CD1c-positive myeloid dendritic cell (primary cell): ENCODE measurements around the gene HSD3B2.

Experiments used
- DNase-seq: peaks from one replicate; pipeline ENCODE4 v3.0.0-alpha.2; 2016; ENCODE audit errors: extremely low spot score

HSD3B2 gene

DNA sequence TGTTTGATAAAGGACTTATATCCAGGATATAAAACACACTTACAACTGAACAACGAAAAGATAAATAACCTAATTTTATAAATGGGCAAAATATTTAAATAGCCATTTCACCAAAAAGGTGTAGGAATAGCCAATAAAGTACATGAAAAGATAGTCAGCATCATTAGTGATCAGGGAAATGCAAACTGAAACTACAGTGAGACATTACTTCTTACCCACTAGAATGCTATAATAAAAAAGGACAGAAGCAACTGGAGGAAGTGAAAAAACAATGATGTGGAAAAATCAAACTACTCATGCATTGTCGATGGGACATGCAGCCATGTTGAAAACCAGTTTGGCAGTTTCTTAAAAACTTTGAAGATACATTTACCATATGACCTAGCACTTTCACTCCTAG lies 48.6 kb downstream of the HSD3B2 start:
- no peak for DNase-seq

DNA sequence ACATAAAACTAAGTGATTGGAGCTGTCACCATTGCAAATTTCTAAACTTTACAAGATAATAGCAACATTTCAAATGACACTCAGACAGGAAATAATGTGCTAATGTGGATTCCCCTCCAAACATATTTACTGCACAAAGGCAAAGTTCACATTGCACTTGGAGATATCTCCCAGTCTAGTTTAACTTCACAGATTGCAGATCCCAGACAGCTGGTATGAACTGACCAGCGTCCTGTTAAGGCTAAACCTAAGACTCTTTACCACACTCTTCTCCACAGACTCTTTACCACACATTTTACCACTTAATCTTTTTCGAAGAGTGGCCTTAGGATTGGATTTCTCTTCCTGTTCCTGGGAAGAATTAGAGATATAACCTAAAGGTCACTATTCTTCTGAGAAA lies 51.5 kb downstream of the HSD3B2 start:
- DNase-seq, result no peak

DNA sequence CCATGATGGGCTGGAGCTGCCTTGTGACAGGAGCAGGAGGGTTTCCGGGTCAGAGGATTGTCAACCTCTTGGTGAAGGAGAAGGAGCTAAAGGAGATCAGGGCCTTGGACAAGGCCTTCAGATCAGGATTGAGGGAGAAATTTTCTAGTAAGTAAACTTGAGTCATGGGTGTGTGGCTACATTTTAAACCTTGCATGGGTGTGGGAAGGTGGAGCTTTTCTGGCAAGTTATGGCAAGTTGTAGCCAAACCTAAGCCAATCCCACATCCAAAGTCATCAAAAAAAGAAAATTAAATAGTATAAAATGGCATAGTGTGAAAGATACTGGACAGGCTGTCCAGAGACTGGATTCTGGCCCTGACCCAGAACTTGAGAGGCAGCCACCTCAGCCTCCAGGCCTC lies 52.3 kb downstream of the HSD3B2 start:
- no peak for DNase-seq

DNA sequence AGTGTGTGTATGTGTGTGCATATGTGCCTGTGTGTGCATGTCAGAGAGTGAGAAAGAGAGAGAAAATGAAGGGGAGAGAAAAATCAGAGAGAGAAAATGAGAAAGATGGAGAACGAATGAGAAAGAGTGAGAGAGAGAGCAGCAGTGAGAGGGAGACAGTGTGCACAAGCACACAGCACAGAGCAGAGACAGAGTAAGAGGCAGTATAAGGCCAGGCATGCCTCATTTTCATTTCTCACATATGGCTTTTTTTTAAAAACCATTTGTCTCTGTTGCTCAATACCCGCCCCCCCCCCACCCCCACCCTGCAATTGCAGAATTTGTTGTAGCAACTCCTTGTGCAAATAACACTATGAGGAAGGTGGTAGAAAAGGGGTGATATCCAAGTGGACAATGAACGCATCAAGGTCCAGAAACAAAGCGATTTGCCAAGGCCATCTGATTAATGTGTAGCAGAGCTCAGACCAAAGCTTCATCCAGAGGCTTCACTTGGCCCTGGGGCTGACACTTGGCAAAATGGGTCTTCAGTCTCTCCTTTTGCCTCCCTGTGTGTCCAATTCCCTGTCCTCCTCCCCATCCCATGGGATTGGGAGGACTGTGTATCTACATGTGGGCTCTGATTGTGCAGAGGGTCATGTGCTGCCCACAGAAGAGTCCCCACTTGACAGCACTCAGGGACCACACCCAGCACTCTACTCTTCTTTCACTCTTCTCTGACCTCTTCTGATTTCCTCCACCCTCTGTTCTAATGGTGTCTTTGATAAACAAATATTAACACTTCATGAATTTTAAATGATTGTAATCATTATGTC lies 53.1 kb downstream of the HSD3B2 start:
- no peak for DNase-seq

DNA sequence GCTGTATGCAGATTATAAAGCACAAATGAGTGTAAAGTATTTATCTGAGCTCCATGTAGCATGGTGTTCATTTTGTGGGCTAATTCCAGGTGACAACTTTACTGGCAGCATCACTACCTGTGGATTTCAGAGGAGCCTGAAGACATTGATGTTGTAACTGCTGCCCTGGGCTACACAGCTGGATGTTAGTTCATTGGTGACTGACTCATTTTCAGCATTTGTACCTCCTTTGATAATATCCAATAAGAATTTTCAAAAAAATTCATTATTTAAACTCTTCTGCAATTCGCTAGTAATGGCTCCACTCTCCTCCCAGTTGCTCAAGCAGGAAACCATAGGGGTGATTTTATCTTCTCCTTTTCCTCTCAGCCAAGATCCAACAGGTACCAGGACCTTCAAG lies 54.8 kb downstream of the HSD3B2 start:
- DNase-seq, result no peak

DNA sequence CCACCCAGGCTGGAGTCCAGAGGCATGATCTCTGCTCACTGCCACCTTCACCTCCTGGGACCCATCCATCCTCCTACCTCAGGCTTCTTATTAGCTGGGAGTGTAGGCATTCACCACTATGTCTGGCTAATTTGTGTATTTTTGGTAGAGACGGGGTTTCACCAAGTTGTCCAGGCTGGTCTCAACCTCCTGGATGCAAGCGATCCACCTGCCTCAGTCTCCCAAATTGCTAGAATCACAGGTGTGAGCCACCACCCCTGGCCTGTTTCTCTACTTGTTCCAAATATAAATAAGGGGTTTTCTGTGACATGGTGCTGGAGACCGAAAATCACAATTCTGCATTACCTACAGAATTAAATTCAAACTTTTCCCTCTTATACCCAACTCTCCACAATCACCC lies 55.4 kb downstream of the HSD3B2 start:
- DNase-seq, result no peak

DNA sequence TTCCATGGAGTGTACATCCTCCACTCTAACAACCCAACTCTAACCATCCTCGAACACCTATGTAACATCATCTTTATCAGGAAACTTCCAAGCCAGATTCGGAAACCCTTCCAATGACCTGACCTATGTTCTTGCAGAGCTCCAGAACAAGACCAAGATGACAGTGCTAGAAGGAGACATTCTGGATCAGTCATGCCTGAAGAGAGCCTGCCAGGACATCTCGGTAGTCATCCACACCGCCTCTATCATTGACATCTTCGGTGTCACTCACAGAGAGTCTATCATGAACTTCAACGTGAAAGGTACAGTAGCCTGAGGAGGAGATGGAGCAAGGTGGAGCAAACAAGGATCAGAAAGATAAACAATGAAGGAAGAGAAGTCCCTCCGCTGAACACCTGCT lies 56.0 kb downstream of the HSD3B2 start:
- DNase-seq, result no peak

DNA sequence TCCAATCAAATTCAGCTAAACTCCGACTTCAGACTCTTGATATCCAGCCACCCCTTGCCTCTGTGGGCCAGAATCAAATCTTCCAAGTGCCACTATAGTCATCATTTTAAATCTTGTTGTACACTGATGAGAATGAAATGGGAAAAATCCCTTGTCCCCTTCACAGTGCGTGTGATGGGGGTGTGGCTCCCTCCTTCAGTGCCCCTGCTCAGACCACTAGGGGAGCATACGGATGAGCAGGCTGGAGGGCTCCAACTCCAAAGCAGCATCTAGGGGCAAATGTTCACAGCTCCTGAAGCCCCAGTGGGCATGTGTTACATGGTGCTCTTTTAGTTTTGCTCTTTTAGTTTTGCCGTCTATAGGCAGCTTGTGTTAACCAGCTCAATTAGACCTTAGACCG lies 56.6 kb downstream of the HSD3B2 start:
- no peak for DNase-seq

DNA sequence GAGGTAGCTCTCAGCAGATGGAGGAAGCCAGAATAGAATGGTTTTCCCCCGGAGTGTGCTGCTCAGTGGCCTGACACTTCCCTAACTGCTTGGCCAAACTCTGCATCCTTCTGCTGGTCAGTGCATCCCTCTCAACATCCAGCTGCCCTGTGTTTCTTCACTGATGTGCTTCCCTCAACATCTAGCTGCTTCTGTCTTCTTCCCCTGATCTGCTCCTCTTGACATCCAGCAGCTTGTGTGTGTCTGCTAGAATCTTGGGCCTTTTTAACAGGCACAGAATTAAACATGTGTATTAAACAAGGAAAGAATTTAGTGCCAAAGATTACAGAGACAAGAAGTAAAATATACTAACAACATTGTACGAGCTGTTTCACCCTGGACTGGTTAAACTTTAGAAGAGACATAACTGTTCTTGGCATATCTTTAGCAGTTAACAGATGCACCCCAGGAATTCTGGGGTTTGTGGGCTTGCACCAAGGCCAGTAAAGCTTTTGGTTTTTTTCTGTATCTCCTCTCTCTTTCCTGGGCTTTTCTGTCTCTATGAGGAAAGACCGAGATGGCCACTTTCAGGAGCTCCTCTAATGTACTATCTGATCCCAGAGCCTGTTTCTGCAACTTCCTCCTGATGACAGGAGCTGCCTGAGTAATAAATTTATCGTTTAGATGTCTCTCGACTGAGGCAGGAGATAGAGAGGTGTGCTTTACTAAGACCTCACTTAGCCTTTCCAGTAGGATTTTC lies 57.3 kb downstream of the HSD3B2 start:
- DNase-seq, result no peak
